ENCODE measurements around the gene UGT8. TPM values are rescaled to one million over a fixed set of nuclear protein-coding genes. Genes with fewer than 3 reads are reported as not detected.

Gene UGT8
- total and polyA plus RNA-seq, 2 donors (not counting 1 experiment from before 2014, with no cell fraction given), result 4.2 to 24.0 TPM

GRCh38 chr4:114599903-114600552 is 1.4 kb downstream of the UGT8 start:
- Histone ChIP-seq H3K4me2 (replicated peaks; ENCODE audit: low read depth, low read length, poor library complexity, severe bottlenecking) (peak overlapping the region; percentile 79), H3K79me2 (ENCODE audit: control insufficient read depth, insufficient read depth, low read length) (peaks cover 49% of the 10 kb centered on the region), H3K27me3 (replicated peaks in 1 of 4; ENCODE audit: control extremely low read depth in 1 of 4, control insufficient read depth in 3 of 4, insufficient read depth in 4 of 4, low read length in 3 of 4) (no peaks in the 10 kb centered on the region), H3K27ac (ENCODE audit: low read length in 2 of 2) (peak overlapping the region; percentile 78 to 93), H3K9me3 (ENCODE audit: control extremely low read depth in 1 of 3, control insufficient read depth in 2 of 3, insufficient read depth in 1 of 3, low read length in 2 of 3) (peaks cover 0 to 6% (median 1%) of the 10 kb centered on the region in 3 donors), H2AFZ (ENCODE audit: insufficient read depth, low read depth, low read length, poor library complexity, severe bottlenecking) (peak overlapping the region; percentile 80), H3K9ac (ENCODE audit: low read length) (peak overlapping the region; percentile 87), H3K4me1 (ENCODE audit: control insufficient read depth in 2 of 2, insufficient read depth in 2 of 2, low read length in 2 of 2) (peaks cover 51 to 53% of the 10 kb centered on the region in 2 donors), H3K4me3 (ENCODE audit: control extremely low read depth in 1 of 5, extremely low read depth in 1 of 5, insufficient read depth in 1 of 5, low read depth in 2 of 5, low read length in 4 of 5) (peak overlapping the region; percentile 57 to 96 (median 85)), H4K20me1 (ENCODE audit: control insufficient read depth, insufficient read depth, low read length, poor library complexity, severe bottlenecking) (no peaks in the 10 kb centered on the region), H3K36me3 (replicated peaks in 1 of 2; ENCODE audit: control extremely low read depth in 1 of 2, control insufficient read depth in 1 of 2, extremely low read depth in 1 of 2, insufficient read depth in 2 of 2, low read length in 1 of 2) (no peaks in the 10 kb centered on the region)
- peak overlapping the region; percentile 89 for H3K4me3 Mint-ChIP-seq
- H3K27me3 Mint-ChIP-seq, result no peaks in the 10 kb centered on the region
- intact Hi-C loops (cut with micrococcal nuclease), result loop anchor here (2.0 to 5.0 kb wide), 4 partner anchors 15 to 1053 kb away; partner anchors contain the start of gene CAMK2D
- CTCF ChIA-PET, result no interaction called here
- 3% methylated on average over 5 of the region's 15 CpGs for WGBS (ENCODE audit: insufficient coverage)
- POLR2A ChIA-PET, result interaction anchor here (0.6 kb wide), 1 partner anchor 14 kb away, joined by 3 read pairs; no protein-coding TSS in a partner anchor
- peak overlapping the region; percentile 96 for H3K27ac Mint-ChIP-seq
- no peaks in the 10 kb centered on the region for H3K9me3 Mint-ChIP-seq (ENCODE audit: insufficient read depth)
- ATAC-seq (ENCODE audit: low read depth) (no peak), DNase-seq (peak; percentile 53)
- peaks cover 23% of the 10 kb centered on the region for H3K4me1 Mint-ChIP-seq
- TF ChIP-seq EZH2 (IDR thresholded peaks at IDR 0.05; ENCODE audit: borderline replicate concordance, insufficient read depth, low read depth, low read length, poor library complexity, severe bottlenecking), result no peak
- TF ChIP-seq, protein P1, sequence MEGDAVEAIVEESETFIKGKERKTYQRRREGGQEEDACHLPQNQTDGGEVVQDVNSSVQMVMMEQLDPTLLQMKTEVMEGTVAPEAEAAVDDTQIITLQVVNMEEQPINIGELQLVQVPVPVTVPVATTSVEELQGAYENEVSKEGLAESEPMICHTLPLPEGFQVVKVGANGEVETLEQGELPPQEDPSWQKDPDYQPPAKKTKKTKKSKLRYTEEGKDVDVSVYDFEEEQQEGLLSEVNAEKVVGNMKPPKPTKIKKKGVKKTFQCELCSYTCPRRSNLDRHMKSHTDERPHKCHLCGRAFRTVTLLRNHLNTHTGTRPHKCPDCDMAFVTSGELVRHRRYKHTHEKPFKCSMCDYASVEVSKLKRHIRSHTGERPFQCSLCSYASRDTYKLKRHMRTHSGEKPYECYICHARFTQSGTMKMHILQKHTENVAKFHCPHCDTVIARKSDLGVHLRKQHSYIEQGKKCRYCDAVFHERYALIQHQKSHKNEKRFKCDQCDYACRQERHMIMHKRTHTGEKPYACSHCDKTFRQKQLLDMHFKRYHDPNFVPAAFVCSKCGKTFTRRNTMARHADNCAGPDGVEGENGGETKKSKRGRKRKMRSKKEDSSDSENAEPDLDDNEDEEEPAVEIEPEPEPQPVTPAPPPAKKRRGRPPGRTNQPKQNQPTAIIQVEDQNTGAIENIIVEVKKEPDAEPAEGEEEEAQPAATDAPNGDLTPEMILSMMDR (IDR thresholded peaks at IDR 0.05), result no peak

GRCh38 chr4:114600672-114601071 is 2.1 kb downstream of the UGT8 start:
- H3K79me2 ChIP-seq (ENCODE audit: control insufficient read depth, insufficient read depth, low read length), result peaks cover 56% of the 10 kb centered on the region
- Mint-ChIP-seq H3K4me1 (peaks cover 25% of the 10 kb centered on the region), H3K9me3 (ENCODE audit: insufficient read depth) (no peaks in the 10 kb centered on the region), H3K4me3 (peak overlapping the region; percentile 89), H3K27me3 (no peaks in the 10 kb centered on the region), H3K27ac (peak overlapping the region; percentile 34)
- no peaks in the 10 kb centered on the region for H3K36me3 ChIP-seq (replicated peaks in 1 of 2; ENCODE audit: control extremely low read depth in 1 of 2, control insufficient read depth in 1 of 2, extremely low read depth in 1 of 2, insufficient read depth in 2 of 2, low read length in 1 of 2)
- peak overlapping the region in 1 of 5 experiments; percentile 85 for H3K4me3 ChIP-seq (ENCODE audit: control extremely low read depth in 1 of 5, extremely low read depth in 1 of 5, insufficient read depth in 1 of 5, low read depth in 2 of 5, low read length in 4 of 5)
- ATAC-seq (ENCODE audit: low read depth) (no peak), DNase-seq (no peak)
- no peaks in the 10 kb centered on the region for H3K27me3 ChIP-seq (replicated peaks in 1 of 4; ENCODE audit: control extremely low read depth in 1 of 4, control insufficient read depth in 3 of 4, insufficient read depth in 4 of 4, low read length in 3 of 4)
- H4K20me1 ChIP-seq (ENCODE audit: control insufficient read depth, insufficient read depth, low read length, poor library complexity, severe bottlenecking), result no peaks in the 10 kb centered on the region
- intact Hi-C loops (cut with micrococcal nuclease), result loop anchor here (2.0 to 5.0 kb wide), 3 partner anchors 14 to 1053 kb away; no protein-coding TSS in a partner anchor
- H3K9ac ChIP-seq (ENCODE audit: low read length), result peak overlapping the region; percentile 87
- H3K4me1 ChIP-seq (ENCODE audit: control insufficient read depth in 2 of 2, insufficient read depth in 2 of 2, low read length in 2 of 2), result peaks cover 52 to 54% of the 10 kb centered on the region in 2 donors
- no CpG with 5 or more reads among the region's 1 CpG for WGBS (ENCODE audit: insufficient coverage)
- no peak overlapping the region for H2AFZ ChIP-seq (ENCODE audit: insufficient read depth, low read depth, low read length, poor library complexity, severe bottlenecking)
- H3K27ac ChIP-seq (ENCODE audit: low read length in 2 of 2), result peak overlapping the region; percentile 78 to 93
- H3K9me3 ChIP-seq (ENCODE audit: control extremely low read depth in 1 of 3, control insufficient read depth in 2 of 3, insufficient read depth in 1 of 3, low read length in 2 of 3), result peaks cover 0 to 1% (median under 1%) of the 10 kb centered on the region in 3 donors
- ChIA-PET CTCF (no interaction called here), POLR2A (no interaction called here)
- peak overlapping the region; percentile 79 for H3K4me2 ChIP-seq (replicated peaks; ENCODE audit: low read depth, low read length, poor library complexity, severe bottlenecking)
- TF ChIP-seq, protein P1 (IDR thresholded peaks at IDR 0.05), result no peak
- TF ChIP-seq EZH2 (IDR thresholded peaks at IDR 0.05; ENCODE audit: borderline replicate concordance, insufficient read depth, low read depth, low read length, poor library complexity, severe bottlenecking), result no peak

Measured in B cell (primary cell).